H1 (cell line): ENCODE measurements around the gene ADGRV1. TPM values are rescaled to one million over a fixed set of nuclear protein-coding genes. Genes with fewer than 3 reads are reported as not detected.

Experiments used
- CTCF ChIA-PET: fragments of 300-600 bp; sonication (Branson Sonifier 250); formaldehyde crosslinking; loops from one replicate; lab custom pipeline; 2021; ENCODE audit not compliant: partially characterized antibody; lab: Charles Lee
- POLR2A ChIA-PET: fragments of 300-600 bp; sonication (Branson Sonifier 250); formaldehyde crosslinking; loops from one replicate; lab custom pipeline; 2021; ENCODE audit warnings: inconsistent platforms; ENCODE audit not compliant: partially characterized antibody; lab: Charles Lee
- DNase-seq, 2 experiments: peaks; one replicate each; pipeline versions ENCODE4 v3.0.0 to v3.0.0-alpha.2; 2010 to 2022; ENCODE audit warnings: low spot score in 2 of 2, low read depth in 1 of 2, mixed read lengths in 1 of 2
- FAIRE-seq: peaks from 2 replicates; lab custom pipeline; 2011; peaks lifted over from hg19 to GRCh38; lab: Jason Lieb, UNC
- H2AFZ ChIP-seq: 2 replicates; pipeline ENCODE4 v1.8.1; 2012; ENCODE audit warnings: low read length, inconsistent platforms
- H2AK5ac ChIP-seq: 2 replicates; pipeline ENCODE4 v1.6.1; 2013; ENCODE audit warnings: low read depth, low read length
- H2BK120ac ChIP-seq: replicated peaks from 2 replicates; pipeline ENCODE3; 2013; ENCODE audit warnings: low read depth, low read length, inconsistent platforms
- H2BK12ac ChIP-seq: 2 replicates; pipeline ENCODE4 v1.6.1; 2013; ENCODE audit warnings: low read depth, low read length
- H2BK15ac ChIP-seq: 2 replicates; pipeline ENCODE4 v1.6.1; 2013; ENCODE audit warnings: low read length
- H2BK20ac ChIP-seq: 2 replicates; pipeline ENCODE4 v1.6.1; 2013; ENCODE audit warnings: low read length
- H2BK5ac ChIP-seq: 2 replicates; pipeline ENCODE4 v1.6.1; 2013; ENCODE audit warnings: low read depth, low read length
- H3K14ac ChIP-seq: 2 replicates; pipeline ENCODE4 v1.6.1; 2013; ENCODE audit warnings: inconsistent platforms; ENCODE audit not compliant: insufficient read length
- H3K18ac ChIP-seq: 2 replicates; pipeline ENCODE4 v1.6.1; 2013; ENCODE audit warnings: low read length; ENCODE audit errors: extremely low read depth
- H3K23ac ChIP-seq: 2 replicates; pipeline ENCODE4 v1.6.1; 2013; ENCODE audit warnings: inconsistent platforms; ENCODE audit not compliant: insufficient read length
- H3K23me2 ChIP-seq: 2 replicates; pipeline ENCODE4 v1.6.1; 2013; ENCODE audit warnings: low read depth, low read length
- H3K27ac ChIP-seq: 2 replicates; pipeline ENCODE4 v1.6.1; 2011; ENCODE audit warnings: low read depth, low read length, inconsistent platforms
- H3K27me3 ChIP-seq, 4 experiments: replicated peaks in 1 of 4; 1 replicate in 1 of 4; 2 replicates in 3 of 4; pipeline versions ENCODE4 v1.6.1 to v1.8.1; 2011 to 2013; ENCODE audit warnings: low read length in 3 of 4, mild to moderate bottlenecking in 3 of 4, inconsistent platforms in 2 of 4, mixed read lengths in 2 of 4, moderate library complexity in 1 of 4; ENCODE audit not compliant: control insufficient read depth in 3 of 4, insufficient read depth in 3 of 4; ENCODE audit errors: extremely low read depth in 1 of 4
- H3K36me3 ChIP-seq, 4 experiments: 2 replicates each; pipeline versions ENCODE4 v1.6.1 to v1.8.1; 2011 to 2013; ENCODE audit warnings: mild to moderate bottlenecking in 4 of 4, low read length in 3 of 4, moderate library complexity in 2 of 4, control low read depth in 1 of 4, inconsistent platforms in 1 of 4; ENCODE audit not compliant: insufficient read depth in 4 of 4, control insufficient read depth in 2 of 4
- H3K4ac ChIP-seq: replicated peaks from 2 replicates; pipeline ENCODE3; 2013; ENCODE audit warnings: low read length, low read depth, mixed read lengths, inconsistent platforms; ENCODE audit not compliant: insufficient read length
- H3K4me1 ChIP-seq, 4 experiments: replicated peaks in 1 of 4; 1 replicate in 1 of 4; 2 replicates in 3 of 4; pipeline versions ENCODE4 v1.6.1 to v1.8.1; 2011 to 2013; ENCODE audit warnings: low read length in 3 of 4, inconsistent platforms in 2 of 4, mixed read lengths in 1 of 4; ENCODE audit not compliant: insufficient read depth in 4 of 4, control insufficient read depth in 3 of 4
- H3K4me2 ChIP-seq, 2 experiments: 2 replicates each; pipeline versions ENCODE4 v1.6.1 to v1.8.1; 2011 to 2013; ENCODE audit warnings: low read depth in 2 of 2, low read length in 2 of 2, control low read depth in 1 of 2, inconsistent platforms in 1 of 2, mild to moderate bottlenecking in 1 of 2; ENCODE audit not compliant: insufficient read depth in 1 of 2
- H3K4me3 ChIP-seq, 4 experiments: fragments of 200-600, 300-600 bp in 1 of 4; sonication (generic), shearing (Covaris generic), sonication (Bioruptor Twin) in 1 of 4; 2 replicates each; pipeline versions ENCODE4 v1.5.1 to v1.8.1; 2011 to 2016; ENCODE audit warnings: low read length in 4 of 4, low read depth in 3 of 4, control low read depth in 2 of 4, inconsistent platforms in 2 of 4, mild to moderate bottlenecking in 2 of 4, mixed read lengths in 1 of 4, moderate library complexity in 1 of 4; ENCODE audit not compliant: insufficient read depth in 2 of 4; ENCODE audit errors: extremely low read depth in 1 of 4
- H3K56ac ChIP-seq: replicated peaks from 2 replicates; pipeline ENCODE3; 2013; ENCODE audit warnings: low read depth, mild to moderate bottlenecking, mixed read lengths, low read length, inconsistent platforms; ENCODE audit not compliant: insufficient read length
- H3K79me1 ChIP-seq: 2 replicates; pipeline ENCODE4 v1.6.1; 2013; ENCODE audit warnings: low read depth, low read length, control low read depth
- H3K79me2 ChIP-seq, 2 experiments: 2 replicates each; pipeline versions ENCODE4 v1.6.1 to v1.8.1; 2012 to 2013; ENCODE audit warnings: low read length in 2 of 2, mild to moderate bottlenecking in 2 of 2, inconsistent platforms in 1 of 2; ENCODE audit not compliant: insufficient read depth in 2 of 2, control insufficient read depth in 1 of 2
- H3K9ac ChIP-seq, 4 experiments: replicated peaks in 1 of 4; 1 replicate in 1 of 4; 2 replicates in 3 of 4; pipeline versions ENCODE4 v1.6.1 to v1.8.1; 2011 to 2013; ENCODE audit warnings: low read depth in 3 of 4, low read length in 3 of 4, control low read depth in 2 of 4, mild to moderate bottlenecking in 2 of 4, moderate library complexity in 2 of 4, inconsistent platforms in 1 of 4; ENCODE audit errors: extremely low read depth in 1 of 4
- H3K9me3 ChIP-seq, 2 experiments: 2 replicates each; pipeline versions ENCODE4 v1.6.1 to v1.8.1; 2012 to 2013; ENCODE audit warnings: mild to moderate bottlenecking in 2 of 2, moderate library complexity in 2 of 2, control low read depth in 1 of 2, inconsistent platforms in 1 of 2, low read depth in 1 of 2, low read length in 1 of 2, mixed read lengths in 1 of 2; ENCODE audit not compliant: insufficient read depth in 2 of 2
- H4K20me1 ChIP-seq, 2 experiments: replicated peaks in 1 of 2; 2 replicates each; pipeline versions ENCODE3 to v1.8.1; 2011 to 2013; ENCODE audit warnings: inconsistent platforms in 2 of 2, low read length in 2 of 2, mild to moderate bottlenecking in 1 of 2; ENCODE audit not compliant: insufficient read depth in 2 of 2, control insufficient read depth in 1 of 2
- H4K5ac ChIP-seq: 2 replicates; pipeline ENCODE4 v1.6.1; 2013; ENCODE audit warnings: low read length, low read depth, mixed read lengths, inconsistent platforms; ENCODE audit not compliant: insufficient read length
- H4K8ac ChIP-seq: 2 replicates; pipeline ENCODE4 v1.8.0; 2013; ENCODE audit warnings: mild to moderate bottlenecking, moderate library complexity, low read length, inconsistent platforms; ENCODE audit not compliant: insufficient read depth; ENCODE audit errors: extremely low read depth
- H4K91ac ChIP-seq: replicated peaks from 2 replicates; pipeline ENCODE3; 2013; ENCODE audit warnings: low read length, mixed read lengths, inconsistent platforms; ENCODE audit not compliant: insufficient read length
- ATF3 ChIP-seq: IDR thresholded peaks from 2 replicates; pipeline ENCODE4 v1.6.1; 2011; ENCODE audit warnings: low read depth, mild to moderate bottlenecking, low read length; ENCODE audit not compliant: insufficient read depth
- CEBPB ChIP-seq: IDR thresholded peaks from 2 replicates; pipeline ENCODE4 v1.6.1; 2012; ENCODE audit warnings: low read depth, low read length
- JUND ChIP-seq: IDR thresholded peaks from 2 replicates; pipeline ENCODE4 v1.6.1; 2011; ENCODE audit warnings: mild to moderate bottlenecking, improper control_type of control experiment, low read length
- KDM4A ChIP-seq: IDR thresholded peaks from one replicate; pipeline ENCODE4 v1.7.1; 2012; ENCODE audit warnings: low read depth, mild to moderate bottlenecking, moderate library complexity, low read length, inconsistent platforms; ENCODE audit not compliant: severe bottlenecking
- NANOG ChIP-seq: IDR thresholded peaks from 2 replicates; pipeline ENCODE4 v1.6.1; 2011; ENCODE audit warnings: low read length, low read depth, mild to moderate bottlenecking, inconsistent platforms; ENCODE audit not compliant: insufficient read depth, poor library complexity, severe bottlenecking
- PHF8 ChIP-seq: fragments of 200-600 bp; sonication (generic); conservative IDR thresholded peaks from 2 replicates; pipeline ENCODE4 v1.7.1; 2012; ENCODE audit warnings: low read depth, mild to moderate bottlenecking, inconsistent platforms, low read length, moderate library complexity
- RAD21 ChIP-seq, 2 experiments: IDR thresholded peaks in 1 of 2; conservative IDR thresholded peaks in 1 of 2; 2 replicates each; pipeline ENCODE4 v1.6.1; 2011; ENCODE audit warnings: low read depth in 2 of 2, low read length in 2 of 2, improper control_type of control experiment in 1 of 2, inconsistent platforms in 1 of 2, mild to moderate bottlenecking in 1 of 2, moderate library complexity in 1 of 2
- RBBP5 ChIP-seq: IDR thresholded peaks from 2 replicates; pipeline ENCODE4 v1.7.1; 2012; ENCODE audit warnings: low read depth, mild to moderate bottlenecking, inconsistent platforms, low read length, moderate library complexity, borderline replicate concordance
- SP1 ChIP-seq: IDR thresholded peaks from 2 replicates; pipeline ENCODE4 v1.6.1; 2011; ENCODE audit warnings: low read depth, low read length
- SRF ChIP-seq: IDR thresholded peaks from 2 replicates; pipeline ENCODE4 v1.6.1; 2011; ENCODE audit warnings: mild to moderate bottlenecking, low read depth, low read length, moderate library complexity
- TCF12 ChIP-seq: IDR thresholded peaks from 2 replicates; pipeline ENCODE4 v1.6.1; 2011; ENCODE audit warnings: low read depth, mild to moderate bottlenecking, low read length
- WGBS, 2 experiments: shearing (Covaris generic) in 1 of 2; methylation state at CpG; one replicate each; pipeline versions ENCODE4 v1.1.6 to v1.1.7; 2013 to 2015; ENCODE audit warnings: low lambda C conversion rate in 2 of 2, mixed read lengths in 2 of 2, inconsistent platforms in 1 of 2, low coverage in 1 of 2, missing lambda C conversion rate in 1 of 2; ENCODE audit not compliant: insufficient replicate concordance in 2 of 2, insufficient coverage in 1 of 2, insufficient read length in 1 of 2; ENCODE audit errors: extremely low coverage in 1 of 2, missing lambda C conversion rate in 1 of 2; 5-methylcytosine and 5-hydroxymethylcytosine counted together
- polyA plus RNA-seq, 7 experiments: library from polyadenylated mRNA; depleted of rRNA in 3 of 7; stranded (reverse) in 5 of 7; unstranded in 2 of 7; fragments of >200 nt in 5 of 7; fragments of 200-250 nt in 2 of 7; gene quantifications; 1 replicate in 5 of 7; 2 replicates in 1 of 7; 4 replicates in 1 of 7; pipeline versions ENCODE4 v1.2.1 to v1.2.3, GENCODE V29; 2011 to 2013; ENCODE audit warnings: missing spikeins in 2 of 7, mixed read lengths in 2 of 7
- total RNA-seq: library from RNA; stranded (reverse); fragmentation: NEBNext Ultra II Directional; extraction: Animal tissue kit (Norgen Biotek cat#: 25700); gene quantifications from 2 replicates; pipeline ENCODE4 v1.2.1, GENCODE V29; 2021

The ADGRV1 gene
- total and polyA plus RNA-seq, 2 of the 8 experiments (the other 6 are each of a cell fraction or from before 2014, with no cell fraction given), result 53.1 to 62.2 TPM

DNA sequence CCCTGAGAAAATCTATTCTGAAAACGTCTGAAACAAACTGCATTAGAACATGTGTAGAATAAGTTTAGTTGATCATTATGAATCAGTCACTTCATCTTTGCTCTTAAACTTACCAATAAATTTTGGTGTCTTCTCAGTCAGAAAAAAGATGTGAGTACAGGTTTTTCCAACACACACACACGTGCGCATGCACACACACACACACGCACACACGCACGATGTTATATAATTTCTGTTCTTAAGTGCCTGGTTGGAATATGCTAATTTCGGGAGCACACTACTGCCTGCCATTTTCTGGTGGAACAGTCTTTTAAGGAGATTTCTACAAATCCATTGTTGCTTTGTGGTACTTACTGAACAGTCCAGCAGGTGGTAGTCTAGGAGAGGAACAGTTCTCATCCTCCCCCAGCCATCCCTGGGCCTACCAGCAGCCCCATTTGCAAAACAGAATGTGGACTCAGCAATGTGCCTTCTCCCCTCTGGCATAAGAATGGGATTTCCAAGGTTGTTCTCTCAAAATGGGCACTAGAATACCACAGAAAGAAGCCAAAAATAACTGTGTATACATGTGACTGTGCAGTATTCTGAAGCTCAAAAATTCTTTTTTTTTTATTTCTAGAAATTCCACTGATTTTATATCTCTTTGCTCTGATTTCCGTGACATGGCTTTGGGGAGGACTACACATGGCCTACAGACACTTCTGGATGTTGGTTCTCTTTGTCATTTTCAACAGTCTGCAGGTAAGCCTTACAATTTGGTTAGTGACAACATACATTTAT lies 543.2 kb downstream of the ADGRV1 start:
- H3K79me2 ChIP-seq, result no peaks in the 10 kb centered on the region; a peak in 1 of 4 replicates
- CTCF ChIA-PET, result interaction anchor here (0.6 to 4.0 kb wide), 12 partner anchors 9 to 318 kb away, joined by 3 to 17 read pairs (median 4); no protein-coding TSS in a partner anchor
- no peak overlapping the region for H3K18ac ChIP-seq
- no peak overlapping the region for H3K4me3 ChIP-seq
- no peak overlapping the region for H2BK120ac ChIP-seq
- H2AK5ac ChIP-seq, result no peak overlapping the region
- no peaks in the 10 kb centered on the region for H3K9me3 ChIP-seq
- DNase-seq, result peak; percentile 53 to 64
- no peaks in the 10 kb centered on the region for H4K20me1 ChIP-seq
- no peak overlapping the region for H2BK5ac ChIP-seq
- no peaks in the 10 kb centered on the region for H3K23me2 ChIP-seq
- H2BK12ac ChIP-seq, result no peak overlapping the region
- no peak overlapping the region for H3K4ac ChIP-seq
- WGBS, 2 experiments, result 69% methylated on average over 8 of the region's 8 CpGs; no CpG with 5 or more reads in 1 of the 2 experiments
- H3K27ac ChIP-seq, result no peak overlapping the region
- H2BK15ac ChIP-seq, result no peak overlapping the region
- no peaks in the 10 kb centered on the region for H3K79me1 ChIP-seq
- H2AFZ ChIP-seq, result no peak overlapping the region
- H2BK20ac ChIP-seq, result no peak overlapping the region
- H3K27me3 ChIP-seq, result no peaks in the 10 kb centered on the region
- H4K8ac ChIP-seq, result no peak overlapping the region
- peak; percentile 96 for FAIRE-seq
- no peak overlapping the region for H3K9ac ChIP-seq
- peaks cover 0 to 23% (median 11%) of the 10 kb centered on the region in 4 experiments; a peak in 5 of 8 replicates for H3K36me3 ChIP-seq
- peaks cover 0 to 14% (median 4%) of the 10 kb centered on the region in 4 experiments; a peak in 6 of 7 replicates for H3K4me1 ChIP-seq
- no peak overlapping the region for H3K4me2 ChIP-seq
- no peak overlapping the region for H4K5ac ChIP-seq
- POLR2A ChIA-PET, result no interaction called here
- no peak overlapping the region for H3K23ac ChIP-seq
- no peak overlapping the region for H3K14ac ChIP-seq
- H3K56ac ChIP-seq, result no peak overlapping the region
- no peak overlapping the region for H4K91ac ChIP-seq
- no peak for TF ChIP-seq SP1
- no peak for TF ChIP-seq PHF8
- no peak for TF ChIP-seq ATF3
- TF ChIP-seq NANOG, result no peak
- no peak for TF ChIP-seq SRF
- TF ChIP-seq TCF12, result no peak
- no peak for TF ChIP-seq CEBPB
- TF ChIP-seq RBBP5, result no peak
- TF ChIP-seq RAD21 (IDR thresholded peaks at IDR 0.05 in 1 of 2, conservative IDR thresholded peaks at IDR 0.05 in 1 of 2; ENCODE audit: low read depth in 2 of 2, low read length in 2 of 2), result peak; percentile 87 to 89
- TF ChIP-seq KDM4A, result no peak
- TF ChIP-seq JUND, result peak; percentile 37; the same call in 1 of the 2 replicates
